ENCODE results near the gene TMEM97. TPM values are rescaled to one million over a fixed set of nuclear protein-coding genes. Genes with fewer than 3 reads are reported as not detected.
A peak's percentile ranks its signal among the peaks of the same experiment; 100 is the strongest.

TMEM97 gene
- total RNA-seq (66.9 and 74.7 TPM in 2 replicates), polyA plus RNA-seq (63.6 and 69.1 TPM in 2 replicates)

GRCh38 chr17:28318759-28319597 is at the start of gene TMEM97:
TSS of gene TMEM97 (plus strand) at chr17:28319200. CDS start at chr17:28319240, 40 bp downstream.
- Histone ChIP-seq H3K9me2 (replicated peaks; ENCODE audit: insufficient read depth) (no peaks in the 10 kb centered on the region), H3K4me2 (peak within 1 kb of the TSS; percentile 84), H3K9me3 (ENCODE audit: low read depth) (no peaks in the 10 kb centered on the region), H3K27ac (peak within 1 kb of the TSS; percentile 86), H3K36me3 (replicated peaks; ENCODE audit: insufficient read depth, low read depth) (no peaks in the 10 kb centered on the region), H3K4me3 (peak within 1 kb of the TSS; percentile 55), H3K79me2 (peaks cover 43% of the 10 kb centered on the region), H3K4me1 (ENCODE audit: insufficient read depth) (peaks cover 26% of the 10 kb centered on the region), H4K20me1 (ENCODE audit: insufficient read depth, poor library complexity, severe bottlenecking) (no peaks in the 10 kb centered on the region), H2AFZ (peak within 1 kb of the TSS; percentile 85), H3K27me3 (no peaks in the 10 kb centered on the region)
- DNase-seq (ENCODE audit: low spot score) = peak; percentile 98
- under 1% methylated on average over 68 of the region's 72 CpGs for WGBS (ENCODE audit: low lambda C conversion rate, missing lambda C conversion rate)
- TF ChIP-seq EZH2 (IDR thresholded peaks at IDR 0.05; ENCODE audit: borderline replicate concordance) (no peak), CTCF (IDR thresholded peaks at IDR 0.05; ENCODE audit: poor library complexity) (peak; percentile 17)

GRCh38 chr17:28270055-28270454 is 48.9 kb upstream of the TMEM97 start:
- no peaks in the 10 kb centered on the region for H3K79me2 ChIP-seq
- DNase-seq (ENCODE audit: low spot score) = no peak
- no peaks in the 10 kb centered on the region for H3K9me2 ChIP-seq (replicated peaks; ENCODE audit: insufficient read depth)
- H4K20me1 ChIP-seq (ENCODE audit: insufficient read depth, poor library complexity, severe bottlenecking) = no peaks in the 10 kb centered on the region
- no peaks in the 10 kb centered on the region for H3K36me3 ChIP-seq (replicated peaks; ENCODE audit: insufficient read depth, low read depth)
- H2AFZ ChIP-seq = no peak overlapping the region
- no peak overlapping the region for H3K4me3 ChIP-seq
- no peaks in the 10 kb centered on the region for H3K27me3 ChIP-seq
- no peaks in the 10 kb centered on the region for H3K4me1 ChIP-seq (ENCODE audit: insufficient read depth)
- 90% methylated on average over 2 of the region's 2 CpGs for WGBS (ENCODE audit: low lambda C conversion rate, missing lambda C conversion rate)
- no peaks in the 10 kb centered on the region for H3K9me3 ChIP-seq (ENCODE audit: low read depth)
- H3K27ac ChIP-seq = no peak overlapping the region
- TF ChIP-seq EZH2phosphoT487 (IDR thresholded peaks at IDR 0.05; ENCODE audit: low read depth, severe bottlenecking, unreplicated experiment) (no peak), CTCF (IDR thresholded peaks at IDR 0.05; ENCODE audit: poor library complexity) (no peak), EZH2 (IDR thresholded peaks at IDR 0.05; ENCODE audit: borderline replicate concordance) (no peak)
- H3K4me2 ChIP-seq = no peak overlapping the region

GRCh38 chr17:28270926-28271325 is 48.1 kb upstream of the TMEM97 start:
- no peak for TF ChIP-seq EZH2phosphoT487 (IDR thresholded peaks at IDR 0.05; ENCODE audit: low read depth, severe bottlenecking, unreplicated experiment)
- TF ChIP-seq CTCF (IDR thresholded peaks at IDR 0.05; ENCODE audit: poor library complexity) = no peak
- no peak for TF ChIP-seq EZH2 (IDR thresholded peaks at IDR 0.05; ENCODE audit: borderline replicate concordance)
- no peak overlapping the region for H2AFZ ChIP-seq
- H3K4me2 ChIP-seq = no peak overlapping the region
- no peaks in the 10 kb centered on the region for H3K9me2 ChIP-seq (replicated peaks; ENCODE audit: insufficient read depth)
- no peaks in the 10 kb centered on the region for H3K4me1 ChIP-seq (ENCODE audit: insufficient read depth)
- 73% methylated on average over 1 of the region's 1 CpG for WGBS (ENCODE audit: low lambda C conversion rate, missing lambda C conversion rate)
- no peak overlapping the region for H3K4me3 ChIP-seq
- H3K27ac ChIP-seq = no peak overlapping the region
- no peaks in the 10 kb centered on the region for H3K27me3 ChIP-seq
- H4K20me1 ChIP-seq (ENCODE audit: insufficient read depth, poor library complexity, severe bottlenecking) = no peaks in the 10 kb centered on the region
- no peaks in the 10 kb centered on the region for H3K36me3 ChIP-seq (replicated peaks; ENCODE audit: insufficient read depth, low read depth)
- H3K9me3 ChIP-seq (ENCODE audit: low read depth) = no peaks in the 10 kb centered on the region
- H3K79me2 ChIP-seq = no peaks in the 10 kb centered on the region
- no peak for DNase-seq (ENCODE audit: low spot score)

Data from hepatocyte (in vitro differentiated cells).